Psoas muscle (tissue), 8 donors: ENCODE results near the gene IER5L. TPM values are rescaled to one million over a fixed set of nuclear protein-coding genes. Genes with fewer than 3 reads are reported as not detected.
"Not testable (repeated sequence)": the region's sequence is repeated elsewhere in the genome, so short reads cannot be mapped to it uniquely, and the experiment has no call there.

Experiments used
- ATAC-seq, 4 donors: fragments of 200-7000 bp; cut with Tn5 transposase; one replicate each; pipeline ENCODE4 v1.9.1; 2020; ENCODE audit warnings: moderate library complexity in 3 of 4, mild to moderate bottlenecking in 2 of 4
- DNase-seq, 2 donors: peaks; one replicate each; pipeline ENCODE4 v3.0.0-alpha.2; 2020
- H3K27ac ChIP-seq: fragments of 200-600 bp; one replicate; pipeline ENCODE4 v1.8.0; 2022
- H3K27me3 ChIP-seq, 3 donors: fragments of 200-600 bp in 1 of 3; one replicate each; pipeline versions ENCODE4 v1.6.1 to v1.8.0; 2013 to 2022; ENCODE audit warnings: low read length in 2 of 3, mild to moderate bottlenecking in 2 of 3, moderate library complexity in 1 of 3; ENCODE audit not compliant: insufficient read depth in 3 of 3
- H3K36me3 ChIP-seq, 2 donors: fragments of 200-600 bp in 1 of 2; one replicate each; pipeline versions ENCODE4 v1.6.1 to v1.8.0; 2013 to 2022; ENCODE audit warnings: low read depth in 1 of 2, mild to moderate bottlenecking in 1 of 2, moderate library complexity in 1 of 2; ENCODE audit not compliant: insufficient read depth in 1 of 2
- H3K4me1 ChIP-seq: fragments of 200-600 bp; one replicate; pipeline ENCODE4 v1.8.0; 2022
- H3K4me3 ChIP-seq: fragments of 200-600 bp; one replicate; pipeline ENCODE4 v1.8.0; 2022; ENCODE audit warnings: mild to moderate bottlenecking
- H3K9me3 ChIP-seq: fragments of 200-600 bp; one replicate; pipeline ENCODE4 v1.8.0; 2022
- WGBS, 3 donors: extraction: QIAGEN DNeasy Blood & Tissue Kit; methylation state at CpG; one replicate each; pipeline versions ENCODE4 v1.1.6 to v1.1.7; 2013; 5-methylcytosine and 5-hydroxymethylcytosine counted together
- intact Hi-C, 2 donors: fragments of 100-400 bp; cut with DNase I; formaldehyde crosslinking; loops; one replicate each; pipeline versions ENCODE4 v1.11.0 to v1.14.2; 2022
- polyA plus RNA-seq, 3 donors: library from polyadenylated mRNA; stranded (reverse); fragments of 200-250 nt; gene quantifications; one replicate each; pipeline ENCODE4 v1.2.3, GENCODE V29; 2013
- total RNA-seq, 4 donors: library from RNA; stranded (reverse); fragmentation: NEBNext Ultra II Directional in 2 of 4; extraction: Animal tissue kit (Norgen Biotek cat#: 25700) in 2 of 4; gene quantifications; one replicate each; pipeline versions ENCODE4 v1.2.1 to v1.2.4, GENCODE V29; 2021 to 2023
- TF ChIP-seq, protein P1 (sequence below): fragments of 200-600 bp; IDR thresholded peaks from one replicate; pipeline ENCODE4 v1.8.0; 2022; ENCODE audit warnings: antibody characterized with exemption
- donor health status: healthy with polysubstance abuse.
- donor health status: DM: no; HTN: no; CAD: no; lungs with moderate emphysema.
- donor health status: Bipolar disorder and iron deficiency.
- donor health status: healthy.
- donor health status: DM: yes; HTN: yes; CAD: no.
- donor health status: DM: no; HTN: no; CAD: no.
- donor health status: DM: no; HTN: no; CAD: no.
- donor health status: DM: yes; HTN: yes; CAD: no.

Gene IER5L
- total and polyA plus RNA-seq, 7 donors, result 1.4 to 8.3 (median 3.0) TPM

DNA sequence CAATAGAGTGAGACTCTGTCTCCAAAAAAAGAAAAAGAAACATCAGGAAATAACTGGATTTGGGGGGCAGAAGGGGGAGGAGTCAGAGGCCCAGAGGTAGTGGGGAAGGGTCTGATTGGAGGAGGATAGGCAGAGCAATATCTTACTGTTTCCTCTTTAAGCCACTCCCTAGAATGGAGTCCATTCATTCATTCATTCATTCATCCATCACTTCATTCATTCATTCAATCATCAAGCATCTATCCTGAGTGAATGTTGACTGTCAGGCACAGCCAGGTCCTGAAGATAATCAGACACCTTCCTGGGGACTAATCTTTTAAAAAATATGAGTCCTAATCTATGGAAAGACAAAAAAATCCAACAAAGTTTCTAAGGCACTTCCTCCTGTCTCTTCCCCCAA lies 12.9 kb downstream of the IER5L start:
- H3K27ac ChIP-seq, result no peak overlapping the region
- H3K4me3 ChIP-seq, result no peak overlapping the region
- TF ChIP-seq, protein P1, sequence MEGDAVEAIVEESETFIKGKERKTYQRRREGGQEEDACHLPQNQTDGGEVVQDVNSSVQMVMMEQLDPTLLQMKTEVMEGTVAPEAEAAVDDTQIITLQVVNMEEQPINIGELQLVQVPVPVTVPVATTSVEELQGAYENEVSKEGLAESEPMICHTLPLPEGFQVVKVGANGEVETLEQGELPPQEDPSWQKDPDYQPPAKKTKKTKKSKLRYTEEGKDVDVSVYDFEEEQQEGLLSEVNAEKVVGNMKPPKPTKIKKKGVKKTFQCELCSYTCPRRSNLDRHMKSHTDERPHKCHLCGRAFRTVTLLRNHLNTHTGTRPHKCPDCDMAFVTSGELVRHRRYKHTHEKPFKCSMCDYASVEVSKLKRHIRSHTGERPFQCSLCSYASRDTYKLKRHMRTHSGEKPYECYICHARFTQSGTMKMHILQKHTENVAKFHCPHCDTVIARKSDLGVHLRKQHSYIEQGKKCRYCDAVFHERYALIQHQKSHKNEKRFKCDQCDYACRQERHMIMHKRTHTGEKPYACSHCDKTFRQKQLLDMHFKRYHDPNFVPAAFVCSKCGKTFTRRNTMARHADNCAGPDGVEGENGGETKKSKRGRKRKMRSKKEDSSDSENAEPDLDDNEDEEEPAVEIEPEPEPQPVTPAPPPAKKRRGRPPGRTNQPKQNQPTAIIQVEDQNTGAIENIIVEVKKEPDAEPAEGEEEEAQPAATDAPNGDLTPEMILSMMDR, result no peak
- H3K36me3 ChIP-seq, result no peaks in the 10 kb centered on the region
- H3K4me1 ChIP-seq, result peaks cover 25% of the 10 kb centered on the region
- ATAC-seq, result no peak
- no peaks in the 10 kb centered on the region for H3K27me3 ChIP-seq
- intact Hi-C loops, result no loop called here
- no peaks in the 10 kb centered on the region for H3K9me3 ChIP-seq
- no peak for DNase-seq

DNA sequence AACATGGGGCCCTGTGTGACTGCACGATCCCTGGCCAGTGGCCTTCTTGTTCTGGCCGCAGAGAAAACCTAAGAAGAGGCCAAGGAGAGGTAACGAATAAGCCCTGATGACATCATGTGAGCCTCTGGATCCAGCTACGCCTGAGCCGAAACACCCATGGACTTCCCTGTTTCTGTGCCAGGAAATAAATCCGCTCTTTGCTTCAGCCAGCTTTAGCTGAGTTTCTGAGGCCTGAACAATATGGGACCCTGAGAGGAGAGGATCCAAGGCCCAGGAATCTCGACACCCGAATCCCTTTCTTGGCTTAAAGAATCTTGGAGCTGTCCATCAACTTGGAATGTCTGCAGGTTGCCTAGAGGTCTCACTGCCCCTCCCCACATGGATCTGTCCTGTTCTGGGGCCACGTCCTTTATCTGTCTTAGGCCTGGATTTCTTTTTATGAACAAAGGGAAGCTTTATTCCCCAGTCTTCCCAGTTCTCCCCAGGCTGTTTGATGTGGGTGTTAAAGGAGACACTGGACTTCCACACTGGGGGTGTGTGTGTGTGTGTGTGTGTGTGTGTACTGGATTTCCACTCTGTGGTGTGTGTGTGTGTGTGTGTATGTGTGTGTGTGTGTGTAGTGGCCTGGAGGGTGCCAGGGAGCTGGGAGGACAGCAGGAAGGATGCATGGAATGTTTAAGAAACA lies 13.7 kb downstream of the IER5L start:
- Histone ChIP-seq H3K36me3 (no peaks in the 10 kb centered on the region), H3K27me3 (no peaks in the 10 kb centered on the region), H3K27ac (peak overlapping the region; percentile 36), H3K4me3 (no peak overlapping the region), H3K9me3 (no peaks in the 10 kb centered on the region), H3K4me1 (peaks cover 25% of the 10 kb centered on the region)
- peak in 1 of 2 donors; percentile 49 for DNase-seq
- 25 to 39% (median 26%) methylated on average over 9 of the region's 9 CpGs for WGBS, 3 donors
- peak; percentile 25 to 66 (median 43) for ATAC-seq
- TF ChIP-seq, protein P1, result no peak
- intact Hi-C loops, result no loop called here

GRCh38 chr9:129163753-129164152 lies 14.3 kb downstream of the IER5L start:
- Histone ChIP-seq H3K4me1 (peaks cover 25% of the 10 kb centered on the region), H3K9me3 (no peaks in the 10 kb centered on the region), H3K27ac (peak overlapping the region; percentile 36), H3K36me3 (no peaks in the 10 kb centered on the region), H3K27me3 (no peaks in the 10 kb centered on the region), H3K4me3 (no peak overlapping the region)
- DNase-seq, result no peak
- intact Hi-C loops, result no loop called here
- WGBS, 3 donors, result 72 to 84% (median 77%) methylated on average over 10 of the region's 10 CpGs
- ATAC-seq, result peak in 1 of 4 donors; percentile 13
- TF ChIP-seq, protein P1, result no peak

DNA sequence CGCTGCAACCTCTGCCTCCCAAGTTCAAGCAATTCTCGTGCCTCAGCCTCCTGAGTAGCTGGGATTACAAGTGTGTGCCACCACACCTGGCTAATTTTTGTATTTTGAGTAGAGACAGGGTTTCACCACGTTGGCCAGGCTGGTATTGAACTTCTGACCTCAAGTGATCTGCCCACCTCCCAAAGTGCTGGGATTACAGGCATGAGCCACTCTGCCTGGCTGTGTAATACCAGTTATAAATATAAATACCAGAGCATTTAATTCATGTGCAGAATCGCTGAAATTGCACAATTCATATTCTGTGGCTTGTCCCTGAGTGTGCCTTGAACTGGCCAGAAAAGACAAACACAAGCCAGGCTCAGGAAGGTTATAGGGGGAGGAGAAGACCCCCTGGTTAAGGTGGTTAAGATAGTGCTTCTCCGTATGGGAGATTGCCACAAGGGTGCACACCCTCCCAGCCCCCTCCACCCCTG lies 14.8 kb downstream of the IER5L start:
- H3K4me3 ChIP-seq, H3K27ac ChIP-seq, H3K36me3 ChIP-seq, intact Hi-C loops, H3K27me3 ChIP-seq, H3K9me3 ChIP-seq, DNase-seq: not testable (repeated sequence)
- 70 to 74% (median 73%) methylated on average over 5 of the region's 5 CpGs for WGBS, 3 donors
- peak in 2 of 4 donors; percentile 3 to 14 for ATAC-seq
- peaks cover 25% of the 10 kb centered on the region for H3K4me1 ChIP-seq

DNA sequence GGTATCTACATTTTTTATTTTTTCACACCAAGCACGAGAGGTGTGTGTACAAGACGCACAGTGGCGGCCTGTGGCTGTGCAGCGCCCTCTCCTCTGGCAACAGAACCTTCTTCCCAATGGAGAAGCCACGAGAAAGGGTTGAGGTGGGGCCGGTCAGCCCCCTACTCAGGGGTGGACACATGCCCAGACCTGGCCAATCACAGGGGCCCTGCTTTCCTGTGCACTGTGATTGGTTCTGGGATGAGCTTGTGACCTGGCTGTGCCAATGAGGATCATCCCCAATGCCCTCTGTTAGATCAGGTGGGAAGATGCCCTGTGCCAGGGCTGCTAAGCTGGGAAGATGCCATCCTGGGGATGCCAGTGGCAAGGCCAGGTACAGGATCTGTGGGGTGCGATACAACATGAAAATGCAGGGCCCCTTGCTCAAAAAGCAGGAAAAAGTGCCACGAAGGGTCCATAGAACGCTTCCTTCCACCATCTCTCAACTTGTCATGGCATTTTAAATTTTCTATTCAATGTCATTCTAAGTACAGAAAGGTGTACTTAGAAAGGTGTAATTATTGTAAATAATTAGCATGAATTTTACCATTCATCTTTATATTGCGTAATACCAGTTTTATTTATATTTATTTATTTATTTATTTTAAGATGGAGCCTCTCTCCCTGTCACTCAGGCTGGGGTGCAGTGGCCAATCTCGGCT lies 15.4 kb downstream of the IER5L start:
- H3K27ac ChIP-seq, result no peak overlapping the region
- no peaks in the 10 kb centered on the region for H3K36me3 ChIP-seq
- 90 to 92% (median 91%) methylated on average over 11 of the region's 11 CpGs for WGBS, 3 donors
- no peak for DNase-seq
- peaks cover 19% of the 10 kb centered on the region for H3K4me1 ChIP-seq
- no peaks in the 10 kb centered on the region for H3K9me3 ChIP-seq
- no peak for ATAC-seq
- TF ChIP-seq, protein P1, result no peak
- intact Hi-C loops, result no loop called here
- H3K4me3 ChIP-seq, result no peak overlapping the region
- no peaks in the 10 kb centered on the region for H3K27me3 ChIP-seq
